Eye (tissue), 1 donor: ENCODE data around the gene PLK1.
"Not testable (repeated sequence)": the region's sequence is repeated elsewhere in the genome, so short reads cannot be mapped to it uniquely, and the experiment has no call there.

Experiments
- DNase-seq: peaks from one replicate; pipeline ENCODE4 v3.0.0-alpha.2; 2015

PLK1 gene

DNA sequence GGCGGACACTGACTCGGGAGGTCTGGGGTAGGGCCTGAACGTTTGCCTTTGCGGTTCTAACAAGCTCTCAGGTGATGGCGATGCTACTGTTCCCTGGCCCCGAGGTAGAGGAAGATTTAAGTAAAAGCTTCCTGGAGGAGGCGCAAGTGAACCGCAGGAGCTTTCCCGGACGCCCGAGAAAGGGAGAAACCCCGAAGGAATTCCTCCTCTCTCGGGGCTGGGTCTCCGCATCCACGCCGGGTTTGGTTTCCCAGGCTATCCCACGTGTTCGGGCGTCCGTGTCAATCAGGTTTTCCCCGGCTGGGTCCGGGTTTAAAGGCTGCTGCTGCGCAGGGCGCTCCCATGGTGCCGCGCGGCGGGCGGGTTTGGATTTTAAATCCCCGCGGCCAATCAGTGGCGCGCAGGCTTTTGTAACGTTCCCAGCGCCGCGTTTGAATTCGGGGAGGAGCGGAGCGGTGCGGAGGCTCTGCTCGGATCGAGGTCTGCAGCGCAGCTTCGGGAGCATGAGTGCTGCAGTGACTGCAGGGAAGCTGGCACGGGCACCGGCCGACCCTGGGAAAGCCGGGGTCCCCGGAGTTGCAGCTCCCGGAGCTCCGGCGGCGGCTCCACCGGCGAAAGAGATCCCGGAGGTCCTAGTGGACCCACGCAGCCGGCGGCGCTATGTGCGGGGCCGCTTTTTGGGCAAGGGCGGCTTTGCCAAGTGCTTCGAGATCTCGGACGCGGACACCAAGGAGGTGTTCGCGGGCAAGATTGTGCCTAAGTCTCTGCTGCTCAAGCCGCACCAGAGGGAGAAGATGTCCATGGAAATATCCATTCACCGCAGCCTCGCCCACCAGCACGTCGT lies at the start of gene PLK1:
Gene PLK1, plus strand, starts transcription at position 460 of the 844 bp plus-strand sequence. Its CDS starts 44 bp downstream, at position 504.
- DNase-seq = peak; percentile 95

GRCh38 chr16:23629516-23629915 lies 49.2 kb upstream of the PLK1 start:
- DNase-seq = no peak

GRCh38 chr16:23631874-23632273 lies 46.8 kb upstream of the PLK1 start:
- DNase-seq = not testable (repeated sequence)

DNA sequence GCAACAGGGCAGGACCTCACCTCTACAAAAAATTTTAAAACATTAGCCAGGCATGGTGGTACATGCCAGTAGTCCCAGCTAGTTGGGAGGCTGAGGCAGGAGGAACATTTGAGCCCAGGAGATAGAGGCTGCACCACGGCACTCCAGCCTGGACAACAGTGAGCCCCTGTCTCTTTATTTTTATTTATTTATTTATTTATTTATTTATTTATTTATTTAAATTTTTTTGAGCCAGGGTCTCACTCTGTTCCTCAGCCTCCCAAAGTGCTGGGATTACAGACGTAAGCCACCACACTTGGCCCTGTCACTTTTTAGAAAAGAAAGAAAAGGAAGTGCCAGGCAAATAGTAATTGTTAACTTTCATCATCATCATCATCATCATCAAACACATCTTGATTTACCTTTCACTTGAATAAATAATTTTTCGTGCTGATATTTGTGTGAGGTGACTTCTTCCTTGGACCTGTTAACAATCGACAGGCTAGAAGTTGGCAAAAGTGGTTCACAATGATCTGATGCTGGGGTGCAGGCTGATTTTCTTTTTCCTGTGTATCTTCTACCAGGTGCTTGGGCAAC lies 44.1 kb upstream of the PLK1 start:
- no peak for DNase-seq

DNA sequence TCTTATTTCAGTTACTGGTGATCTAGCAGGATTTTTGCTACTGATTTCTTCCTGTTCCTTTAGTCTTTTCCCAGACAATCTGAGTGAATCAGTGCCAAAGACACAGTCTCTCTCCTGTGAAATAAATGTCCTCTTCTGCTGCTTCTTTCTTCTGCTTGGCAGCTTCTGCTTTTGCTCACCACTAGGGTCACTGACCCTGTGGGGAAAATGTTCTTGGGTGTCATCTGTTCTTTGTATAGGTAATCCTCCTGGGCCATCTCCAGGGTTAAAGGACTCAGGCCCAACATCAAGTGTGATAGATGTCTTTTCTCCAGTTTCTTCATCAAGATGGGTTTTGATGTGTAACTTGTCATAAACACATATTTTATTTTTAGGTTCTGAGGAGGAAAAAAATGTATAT lies 42.7 kb upstream of the PLK1 start:
- no peak for DNase-seq

DNA sequence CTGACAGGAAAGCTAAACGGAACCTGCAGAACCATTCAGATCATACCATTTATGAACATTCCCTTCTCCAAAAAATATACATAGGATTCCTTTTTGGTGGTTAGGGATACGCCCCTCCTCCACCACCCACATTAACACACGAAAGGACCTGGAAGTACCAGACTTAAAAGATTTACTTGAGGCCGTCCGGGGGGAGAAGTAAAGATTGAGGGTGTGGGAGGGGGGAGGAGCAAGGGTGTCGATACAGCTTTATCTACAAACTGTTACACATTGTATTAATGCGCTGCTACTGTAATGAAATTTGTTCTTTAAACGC lies 38.1 kb upstream of the PLK1 start:
- no peak for DNase-seq

DNA sequence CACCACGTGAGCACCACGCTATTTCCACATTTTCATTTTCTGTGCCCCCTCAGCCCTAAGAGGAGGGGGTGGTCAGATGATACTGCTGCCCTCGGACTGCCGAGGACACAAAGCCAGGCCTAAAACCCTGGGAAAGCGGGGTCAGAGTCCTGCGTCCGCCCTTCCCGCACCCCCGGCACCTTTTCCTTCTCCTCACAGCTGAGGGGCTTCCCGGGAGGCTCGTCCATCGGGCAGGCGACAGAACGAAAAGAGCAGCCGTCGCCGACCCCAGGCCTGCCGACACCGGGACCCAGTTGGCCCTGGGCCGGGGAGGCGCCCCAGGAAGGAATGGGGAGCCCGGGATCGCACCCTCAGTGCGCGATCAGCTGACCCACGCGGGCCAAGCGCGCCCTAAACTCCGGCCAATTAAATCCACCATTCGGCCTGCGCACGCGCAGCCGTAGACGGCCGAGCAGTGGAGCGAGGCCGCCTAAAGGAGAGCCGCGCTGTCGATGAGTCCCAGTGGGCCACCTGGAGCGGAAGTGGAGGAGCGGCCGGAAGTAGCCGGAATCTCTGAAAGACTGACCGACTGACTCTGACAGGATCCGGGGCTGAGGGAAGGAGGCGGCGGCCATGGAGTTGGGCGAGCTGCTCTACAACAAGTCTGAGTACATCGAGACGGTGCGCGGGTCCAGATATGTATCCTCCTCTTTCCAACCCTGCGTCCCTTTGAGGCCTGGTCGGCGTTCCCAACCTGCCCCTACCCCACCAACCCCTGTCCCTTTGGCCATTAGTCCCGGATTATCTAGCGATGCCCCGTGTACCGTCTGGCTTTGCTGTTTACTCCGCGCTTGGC lies 37.5 kb upstream of the PLK1 start, which contains the start of the genes DCTN5 and PALB2:
Gene DCTN5, plus strand, starts transcription at position 536 of the 835 bp plus-strand sequence. Its CDS starts 77 bp downstream, at position 613.
Gene PALB2, minus strand, starts transcription at position 380 of the 835 bp plus-strand sequence. Its CDS starts 153 bp downstream, at position 227.
- peak; percentile 96 for DNase-seq

GRCh38 chr16:23642246-23642774 lies 36.4 kb upstream of the PLK1 start:
- no peak for DNase-seq

- no peak for DNase-seq
Measured at GRCh38 chr16:23650674-23651416, 27.8 kb upstream of the PLK1 start.

DNA sequence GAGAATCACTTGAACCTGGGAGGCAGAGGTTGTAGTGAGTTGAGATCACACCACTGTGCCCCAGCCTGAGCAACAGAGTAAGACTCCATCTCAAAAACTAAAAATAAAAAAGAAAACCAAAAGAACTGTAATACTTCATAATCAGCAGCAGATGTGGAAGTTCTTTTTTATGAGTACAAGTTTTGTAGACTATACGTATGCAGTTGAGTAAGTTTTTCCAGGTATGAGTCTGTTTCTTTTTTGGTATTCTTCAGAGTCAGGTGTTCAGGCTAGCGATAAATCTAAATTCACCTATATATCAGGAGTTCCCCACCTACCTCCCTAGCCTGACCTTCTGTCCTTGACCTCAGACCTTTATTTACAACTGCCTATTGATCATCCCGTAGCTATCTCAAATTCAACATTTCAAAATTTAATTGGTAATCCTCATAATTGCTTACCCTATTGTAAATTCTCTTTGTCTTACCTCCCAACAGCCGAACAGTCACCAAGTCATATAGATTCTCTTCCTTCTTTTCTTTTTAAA lies 26.7 kb upstream of the PLK1 start:
- no peak for DNase-seq

DNA sequence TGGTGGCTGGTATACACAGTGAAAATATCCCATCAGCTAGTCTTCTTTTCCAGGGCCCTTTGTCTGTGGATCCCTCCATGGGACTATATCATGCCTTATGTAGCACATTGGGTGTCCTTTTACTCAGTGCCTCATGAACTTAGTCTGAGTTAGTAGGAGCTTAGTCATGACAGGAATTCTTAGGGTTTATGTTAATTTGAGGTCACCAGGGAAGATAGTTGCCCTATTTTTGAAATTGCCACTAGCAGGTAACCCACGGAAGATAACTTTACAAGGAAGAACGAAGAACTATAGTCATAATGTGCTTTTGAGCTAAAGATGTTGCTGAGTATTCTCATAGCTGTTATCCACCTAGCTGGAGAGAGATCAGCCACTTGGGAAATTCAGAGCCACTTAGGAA lies 14.8 kb upstream of the PLK1 start:
- DNase-seq = no peak

- DNase-seq = no peak
Measured at GRCh38 chr16:23666571-23667354, 11.9 kb upstream of the PLK1 start.

DNA sequence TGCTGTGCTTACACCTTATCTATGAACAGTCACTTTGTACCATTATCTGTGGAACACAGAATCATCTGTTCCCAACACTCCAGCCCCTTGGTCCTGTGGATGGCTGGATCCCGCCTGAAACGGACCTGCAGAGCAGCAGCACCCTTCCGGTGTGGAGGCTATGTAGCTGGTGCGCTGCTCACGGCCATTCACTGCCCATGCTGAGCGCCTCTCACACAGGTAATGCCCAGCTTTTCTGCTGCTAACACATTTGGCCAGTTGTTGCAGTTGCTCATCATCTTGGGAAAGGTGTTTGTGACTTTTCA lies 11.4 kb upstream of the PLK1 start:
- no peak for DNase-seq

GRCh38 chr16:23668225-23668624 lies 10.5 kb upstream of the PLK1 start:
- DNase-seq = no peak

DNA sequence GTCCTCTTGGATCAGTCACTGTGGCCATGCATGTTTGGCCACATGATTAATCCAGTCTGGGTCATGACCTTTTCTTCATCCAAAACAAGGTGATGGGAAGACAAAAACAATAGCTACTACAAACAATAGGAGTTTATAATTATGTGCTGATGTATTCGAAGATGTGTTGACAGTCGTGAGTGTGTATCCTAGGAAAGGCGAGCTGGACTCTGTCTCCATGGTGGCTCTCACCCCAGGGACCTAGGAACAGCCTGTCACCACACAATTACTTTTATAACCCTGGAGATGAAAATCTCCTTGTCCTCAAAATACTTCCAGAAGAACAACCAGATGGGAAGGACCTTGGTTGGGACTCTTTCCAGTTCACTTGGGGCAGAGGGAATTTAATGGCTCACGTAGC lies 9.8 kb upstream of the PLK1 start:
- no peak for DNase-seq

DNA sequence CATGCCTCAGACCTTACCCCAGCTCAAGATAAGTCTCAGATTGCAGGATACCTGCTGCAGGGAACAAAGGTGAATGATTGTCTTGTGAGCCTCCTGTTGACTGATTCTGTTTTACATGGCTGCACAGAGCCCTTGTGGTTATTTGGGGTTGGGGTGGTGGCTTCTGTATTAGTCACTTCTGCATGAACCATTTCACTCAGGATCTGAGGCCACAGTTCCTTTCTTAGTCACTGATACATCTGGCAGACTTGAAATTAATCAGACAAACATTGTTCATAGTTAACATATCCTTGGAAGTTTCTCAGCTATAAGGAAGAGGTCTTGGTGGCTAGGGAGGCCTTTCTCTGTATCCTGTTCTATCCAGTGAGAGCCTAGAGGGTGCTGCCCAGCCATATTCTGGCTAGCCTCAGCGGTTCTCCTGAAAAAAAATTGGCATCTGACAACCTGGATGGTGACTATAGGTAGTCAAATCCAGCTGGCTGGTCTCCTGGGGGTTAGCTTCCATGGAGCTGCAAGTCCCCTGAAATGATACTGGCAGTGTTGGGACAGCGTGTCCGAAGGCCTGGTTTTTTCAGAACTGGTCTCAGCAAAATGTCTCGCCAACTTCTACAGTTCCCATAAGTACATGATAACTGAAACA lies 8.4 kb upstream of the PLK1 start:
- DNase-seq = no peak

GRCh38 chr16:23673971-23674614 lies 4.6 kb upstream of the PLK1 start:
- peak; percentile 9 for DNase-seq

DNA sequence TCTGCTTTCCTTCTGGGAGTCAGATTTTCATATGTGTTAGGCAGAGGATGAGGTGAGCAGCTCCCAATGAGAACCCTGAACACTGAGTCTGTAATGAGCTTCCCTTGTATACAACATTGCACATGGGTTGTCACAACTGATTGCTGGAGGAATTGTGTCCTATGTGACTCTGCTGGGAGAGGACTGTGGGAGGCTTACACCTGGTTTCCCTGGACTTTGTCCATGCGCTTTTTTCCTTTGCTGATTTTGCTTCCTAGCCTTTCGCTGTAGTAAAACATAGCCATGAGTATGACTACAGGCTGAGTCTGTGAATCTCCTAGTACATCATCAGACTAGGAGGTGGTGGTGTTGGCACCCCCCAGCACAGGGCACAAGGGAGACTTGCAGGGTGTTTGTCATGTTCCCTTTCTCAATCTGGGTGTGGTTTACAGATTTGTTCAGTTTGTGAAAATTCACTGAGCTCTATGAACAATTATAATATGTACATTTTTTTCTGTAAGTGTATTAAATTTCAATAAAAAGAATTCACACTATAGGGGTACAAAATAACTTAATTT lies 1.7 kb upstream of the PLK1 start:
- no peak for DNase-seq

DNA sequence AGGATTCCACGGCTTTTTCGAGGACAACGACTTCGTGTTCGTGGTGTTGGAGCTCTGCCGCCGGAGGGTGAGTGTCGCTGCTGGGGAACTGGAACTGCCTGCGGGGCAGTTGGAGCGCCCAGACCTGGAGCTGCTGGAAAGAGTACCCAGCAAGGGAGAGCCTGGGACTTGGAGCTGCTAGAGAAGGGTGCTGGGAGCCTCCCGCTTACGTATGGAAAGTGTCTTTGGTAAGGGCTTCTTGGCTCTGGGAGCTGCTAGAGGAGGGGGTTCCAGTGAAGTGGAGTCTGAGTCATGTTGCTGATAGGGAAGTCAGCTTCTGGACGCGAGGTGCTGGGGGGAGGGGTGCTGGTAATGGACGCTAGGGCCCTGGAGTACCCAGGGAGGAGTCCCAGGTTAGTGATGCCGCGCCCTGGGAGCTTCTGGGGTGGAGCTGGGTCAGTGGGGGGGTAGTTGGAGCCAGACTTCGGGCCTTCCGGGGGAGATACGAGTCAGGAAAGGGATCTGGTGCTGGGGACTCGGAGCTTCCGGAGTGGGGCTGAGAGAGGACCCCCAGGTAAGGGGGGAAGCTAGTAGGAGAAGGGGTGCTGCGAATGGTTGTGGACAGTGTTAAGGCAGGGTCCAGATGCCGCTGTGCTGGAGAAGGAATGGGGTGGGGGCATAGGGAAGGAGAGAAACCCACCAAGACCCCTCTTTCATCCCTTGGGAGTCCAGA lies 741 bp downstream of the PLK1 start:
- DNase-seq = peak; percentile 22

GRCh38 chr16:23679986-23680336 lies 1.3 kb downstream of the PLK1 start:
- no peak for DNase-seq
